ENCODE results near the gene BLTP3B.

DNA sequence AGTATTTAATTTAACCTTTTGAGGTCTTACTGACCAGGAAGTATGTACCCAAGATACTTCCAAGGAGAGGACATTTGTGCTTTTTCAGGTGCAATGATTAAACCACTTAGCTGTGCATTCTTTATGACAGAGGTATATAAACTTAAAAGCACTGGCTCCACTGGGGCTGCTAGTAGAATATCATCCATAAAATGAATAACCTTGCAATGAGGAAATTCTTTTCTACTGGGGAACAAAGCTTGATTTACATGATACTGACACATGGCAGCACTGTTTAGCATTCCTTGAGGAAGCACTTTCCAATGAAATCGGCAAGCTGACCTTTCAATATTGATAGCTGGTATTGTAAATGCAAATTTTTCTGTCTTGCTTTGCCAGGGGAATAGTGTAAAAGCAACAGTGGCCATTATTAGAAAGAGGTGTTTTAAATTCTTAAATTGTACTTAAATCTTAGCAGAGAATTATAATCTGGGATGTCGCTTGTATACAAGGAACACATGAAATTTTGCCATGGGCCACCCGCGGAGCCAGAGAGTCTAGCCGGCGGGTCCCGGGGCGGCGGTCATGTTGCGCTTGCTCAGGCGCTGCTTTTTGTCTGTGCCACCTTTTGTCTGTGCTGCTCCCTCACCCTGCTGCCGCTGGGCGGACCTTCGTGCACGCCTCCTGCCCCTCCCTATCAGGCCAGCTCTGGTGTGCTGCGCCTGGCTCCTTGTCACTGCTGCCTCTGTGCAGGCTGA is 20.9 kb upstream of the BLTP3B start:
- TF ChIP-seq, protein P1, sequence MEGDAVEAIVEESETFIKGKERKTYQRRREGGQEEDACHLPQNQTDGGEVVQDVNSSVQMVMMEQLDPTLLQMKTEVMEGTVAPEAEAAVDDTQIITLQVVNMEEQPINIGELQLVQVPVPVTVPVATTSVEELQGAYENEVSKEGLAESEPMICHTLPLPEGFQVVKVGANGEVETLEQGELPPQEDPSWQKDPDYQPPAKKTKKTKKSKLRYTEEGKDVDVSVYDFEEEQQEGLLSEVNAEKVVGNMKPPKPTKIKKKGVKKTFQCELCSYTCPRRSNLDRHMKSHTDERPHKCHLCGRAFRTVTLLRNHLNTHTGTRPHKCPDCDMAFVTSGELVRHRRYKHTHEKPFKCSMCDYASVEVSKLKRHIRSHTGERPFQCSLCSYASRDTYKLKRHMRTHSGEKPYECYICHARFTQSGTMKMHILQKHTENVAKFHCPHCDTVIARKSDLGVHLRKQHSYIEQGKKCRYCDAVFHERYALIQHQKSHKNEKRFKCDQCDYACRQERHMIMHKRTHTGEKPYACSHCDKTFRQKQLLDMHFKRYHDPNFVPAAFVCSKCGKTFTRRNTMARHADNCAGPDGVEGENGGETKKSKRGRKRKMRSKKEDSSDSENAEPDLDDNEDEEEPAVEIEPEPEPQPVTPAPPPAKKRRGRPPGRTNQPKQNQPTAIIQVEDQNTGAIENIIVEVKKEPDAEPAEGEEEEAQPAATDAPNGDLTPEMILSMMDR (IDR thresholded peaks at IDR 0.05): peak in 5 of 6 experiments; percentile 9 to 25 (median 19)
- no peak for TF ChIP-seq POLR2A (IDR thresholded peaks at IDR 0.05)
